Measurements from ENCODE around the gene ROBO1.
A peak's percentile ranks its signal among the peaks of the same experiment; 100 is the strongest.

The ROBO1 gene

DNA sequence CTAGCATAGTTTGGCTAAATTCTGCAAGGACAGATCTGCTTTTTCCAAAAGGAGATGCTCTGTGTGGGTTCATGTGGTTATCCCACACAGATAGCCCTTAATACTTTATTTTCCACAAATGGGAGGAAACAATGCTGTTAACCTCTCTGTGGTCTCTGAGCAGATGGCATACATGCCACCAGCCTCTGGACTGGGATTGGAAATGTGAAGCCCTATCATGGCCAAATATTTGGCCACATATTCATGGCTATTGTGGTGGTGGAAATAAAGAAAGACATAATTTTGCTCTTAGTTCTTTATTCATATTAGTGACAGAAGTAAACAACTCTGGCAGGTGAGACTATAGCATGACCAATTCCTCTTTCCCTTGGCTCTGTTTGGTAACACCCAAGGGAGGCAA lies 726.2 kb downstream of the ROBO1 start:
- no peak for DNase-seq

- DNase-seq: no peak
Observed at GRCh38 chr3:79040701-79041100, 727.1 kb downstream of the ROBO1 start.

DNA sequence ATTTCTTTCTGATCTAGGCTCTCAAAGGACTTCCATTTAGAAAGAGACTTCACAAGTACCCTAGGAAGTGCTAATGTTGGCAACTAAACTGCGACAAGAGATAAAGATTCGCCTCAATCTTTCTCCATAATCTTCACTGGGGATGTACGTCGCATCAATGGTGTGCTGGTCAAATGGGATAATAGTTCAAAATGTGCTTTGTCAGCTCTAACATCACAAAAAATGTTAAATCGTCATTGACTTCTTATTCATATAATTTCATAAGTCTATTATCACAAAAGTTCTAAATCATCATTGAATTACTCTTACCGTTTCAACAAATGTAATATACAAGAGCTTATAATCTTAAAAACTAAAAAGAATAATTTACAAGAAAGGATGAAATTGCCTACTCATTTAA lies 727.7 kb downstream of the ROBO1 start:
- DNase-seq: no peak

DNA sequence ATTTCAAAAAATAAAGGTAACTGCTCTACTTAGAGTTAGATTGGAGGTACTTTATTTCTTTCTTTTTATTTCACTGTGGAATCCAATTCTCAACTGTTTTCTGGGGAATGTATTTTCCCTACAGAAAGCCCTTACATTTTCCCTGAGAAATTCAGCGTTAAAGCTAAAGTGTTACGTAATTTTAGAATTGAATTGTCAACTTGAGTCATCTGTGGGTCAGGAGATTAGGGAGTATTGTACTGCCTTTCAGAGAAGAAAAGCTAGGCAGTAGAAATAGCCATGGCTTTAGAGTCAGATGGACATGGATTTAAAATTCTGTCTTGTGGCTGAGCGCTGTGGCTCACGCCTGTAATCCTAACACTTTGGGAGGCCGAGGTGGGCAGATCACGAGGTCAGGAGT lies 728.6 kb downstream of the ROBO1 start:
- no peak for DNase-seq

DNA sequence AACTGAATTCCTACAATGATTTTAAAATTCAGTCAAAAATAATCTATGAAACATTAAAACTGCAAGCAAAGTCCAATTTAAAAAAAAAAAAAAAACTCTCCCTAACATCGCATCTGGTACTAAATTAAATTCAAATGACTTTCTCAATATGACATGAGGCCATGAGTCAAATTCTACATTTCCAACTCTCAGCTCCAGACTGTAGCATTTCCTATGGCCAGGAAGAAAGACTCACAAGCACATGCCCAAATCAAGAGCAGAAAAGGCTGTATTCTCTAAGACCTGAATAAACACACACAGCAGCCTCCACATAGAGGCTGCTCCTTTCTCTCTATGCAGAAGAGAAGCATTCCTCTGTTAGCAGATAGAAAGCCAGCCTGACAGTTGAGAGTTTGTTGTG lies 729.2 kb downstream of the ROBO1 start:
- DNase-seq: no peak

DNA sequence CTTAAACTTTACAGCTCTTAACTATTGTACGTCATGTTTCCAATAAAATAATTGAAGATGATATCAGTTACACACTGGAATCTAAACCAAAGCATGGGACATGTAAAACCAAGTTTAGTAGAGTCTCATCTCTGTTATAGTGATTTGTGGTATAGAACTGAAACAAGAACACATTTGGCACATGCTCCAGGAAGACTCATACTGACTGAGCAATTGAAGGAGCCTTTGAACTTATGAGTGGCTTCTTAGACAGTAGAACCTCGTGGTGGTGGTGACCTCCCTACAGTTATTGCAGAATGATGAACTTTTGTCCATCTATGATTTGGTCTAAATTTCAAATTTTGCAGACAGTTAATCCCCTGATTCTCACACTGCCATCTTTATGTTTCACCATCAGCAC lies 729.7 kb downstream of the ROBO1 start:
- DNase-seq: no peak

GRCh38 chr3:79032686-79033318 lies 735.0 kb downstream of the ROBO1 start:
- DNase-seq: peak; percentile 19 to 53 (median 46)

- no peak for DNase-seq
Observed at GRCh38 chr3:79030157-79030556, 737.6 kb downstream of the ROBO1 start.

DNA sequence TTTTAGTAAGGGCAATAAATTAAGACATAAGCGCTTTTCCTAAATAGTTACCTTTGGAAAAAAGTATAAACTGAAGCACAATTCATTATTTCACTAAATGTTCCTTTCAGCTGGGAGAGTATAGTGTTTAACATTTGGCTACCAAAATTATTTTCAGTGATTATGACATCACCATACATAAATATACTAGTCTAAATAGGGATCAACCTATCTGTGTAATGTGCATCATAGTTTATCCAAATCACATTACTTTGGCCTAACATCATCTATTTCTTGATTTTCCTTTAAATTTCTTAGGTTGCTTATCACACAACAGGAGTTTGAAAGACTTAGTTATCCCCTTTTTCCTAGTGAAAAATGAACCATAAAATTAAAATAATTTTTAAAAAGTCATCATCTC lies 738.9 kb downstream of the ROBO1 start:
- no peak for DNase-seq

- no peak for DNase-seq
Observed at GRCh38 chr3:79027593-79027992, 740.2 kb downstream of the ROBO1 start.

DNA sequence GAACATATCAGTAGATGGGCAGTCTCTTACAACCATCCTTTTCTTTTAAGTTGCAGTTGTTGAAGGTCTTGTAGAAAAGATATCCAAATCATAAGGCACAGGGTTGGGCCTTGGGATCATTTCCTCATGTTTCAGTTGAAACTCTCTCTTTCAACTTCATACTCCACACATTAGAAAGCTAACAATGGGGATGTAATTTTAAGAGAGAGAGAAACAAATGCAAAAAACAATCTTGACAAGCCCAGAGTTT lies 747.9 kb downstream of the ROBO1 start:
- no peak for DNase-seq

- peak in 2 of 4 experiments; percentile 5 to 19 for DNase-seq
Observed at GRCh38 chr3:79019137-79019923, 748.5 kb downstream of the ROBO1 start.

- peak in 3 of 4 experiments; percentile 2 to 5 (median 4) for DNase-seq
Observed at GRCh38 chr3:79018671-79019136, 749.1 kb downstream of the ROBO1 start.

GRCh38 chr3:79018265-79018664 lies 749.5 kb downstream of the ROBO1 start:
- DNase-seq: no peak

- no peak for DNase-seq
Observed at GRCh38 chr3:79016587-79017376, 751.0 kb downstream of the ROBO1 start.

DNA sequence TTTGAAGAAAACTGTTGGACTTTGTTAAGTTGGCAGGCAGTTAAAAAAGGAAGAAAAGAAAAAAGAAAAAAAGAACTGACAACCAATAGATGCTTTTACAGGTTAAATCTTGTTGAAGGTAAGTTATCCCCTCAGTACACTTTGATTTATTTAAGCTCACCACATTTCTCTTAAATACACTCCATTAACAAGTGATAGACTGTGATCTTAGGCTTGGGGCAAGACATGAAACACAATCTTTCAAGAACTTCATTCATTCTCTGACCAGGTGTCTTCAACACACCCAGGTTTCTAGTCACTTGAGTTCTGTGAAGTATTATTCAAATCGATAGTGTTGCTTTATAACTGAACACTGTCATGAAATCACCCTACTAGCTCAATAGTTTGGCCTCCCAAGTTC lies 751.9 kb downstream of the ROBO1 start:
- DNase-seq: no peak

- no peak for DNase-seq
Observed at GRCh38 chr3:79012946-79013362, 754.8 kb downstream of the ROBO1 start.

GRCh38 chr3:79012530-79012913 lies 755.3 kb downstream of the ROBO1 start:
- no peak for DNase-seq

- DNase-seq: no peak
Observed at GRCh38 chr3:79011821-79012529, 755.8 kb downstream of the ROBO1 start.

DNA sequence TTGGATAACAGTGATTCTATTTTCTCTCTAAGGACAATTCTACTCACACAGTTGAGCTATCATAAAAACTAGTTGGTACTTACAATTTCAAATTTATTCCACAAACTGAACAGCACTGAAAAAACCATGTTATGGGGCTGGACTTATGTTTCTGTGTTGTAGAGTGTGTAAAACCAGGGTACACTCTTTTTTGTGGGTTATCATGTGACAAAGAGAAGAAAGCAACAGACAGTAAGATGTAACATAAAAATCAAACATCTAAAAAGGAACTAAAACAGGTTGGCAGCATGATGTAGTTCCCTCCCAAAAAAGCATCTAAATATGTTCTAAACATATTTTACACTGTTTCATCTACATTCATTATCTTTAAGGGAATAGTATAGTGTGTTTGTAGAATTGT lies 757.9 kb downstream of the ROBO1 start:
- DNase-seq: no peak

DNA sequence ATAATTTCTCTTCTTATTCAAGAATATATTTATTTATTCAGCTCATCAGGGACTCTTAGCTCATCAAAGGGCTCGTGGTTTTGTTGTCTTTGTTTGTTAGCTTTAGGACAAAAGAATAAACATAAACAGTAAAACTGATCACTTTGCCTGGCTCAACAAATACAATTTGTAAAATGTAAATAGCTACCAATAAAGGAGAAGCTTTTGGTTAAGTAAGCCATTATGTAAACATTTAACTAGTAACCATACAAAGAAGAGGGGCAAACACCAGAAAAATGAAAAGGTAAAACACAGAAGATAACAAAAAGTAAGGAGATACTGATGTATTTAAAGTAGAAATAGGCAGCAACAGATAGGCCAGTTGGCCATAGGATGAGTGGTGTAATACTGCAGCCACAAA lies 761.7 kb downstream of the ROBO1 start:
- no peak for DNase-seq

DNA sequence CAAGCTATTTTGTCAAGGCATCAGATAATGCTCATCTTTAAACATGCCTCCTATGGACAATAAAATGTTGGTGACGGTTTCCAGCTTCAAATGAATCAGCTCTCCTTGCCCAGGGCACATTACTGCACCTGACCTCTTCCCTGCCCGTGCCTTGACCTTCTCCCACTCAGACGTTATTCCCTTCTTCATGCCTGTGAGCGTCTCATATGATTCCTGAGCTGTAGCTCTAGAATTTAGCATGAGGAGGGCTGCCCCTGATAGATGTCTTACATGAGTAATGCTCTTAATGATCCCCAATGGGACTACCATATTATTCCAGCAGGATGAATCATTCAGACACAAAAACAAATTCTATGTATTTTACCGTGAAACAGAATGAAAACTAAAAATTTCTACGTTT lies 762.7 kb downstream of the ROBO1 start:
- no peak for DNase-seq

DNA sequence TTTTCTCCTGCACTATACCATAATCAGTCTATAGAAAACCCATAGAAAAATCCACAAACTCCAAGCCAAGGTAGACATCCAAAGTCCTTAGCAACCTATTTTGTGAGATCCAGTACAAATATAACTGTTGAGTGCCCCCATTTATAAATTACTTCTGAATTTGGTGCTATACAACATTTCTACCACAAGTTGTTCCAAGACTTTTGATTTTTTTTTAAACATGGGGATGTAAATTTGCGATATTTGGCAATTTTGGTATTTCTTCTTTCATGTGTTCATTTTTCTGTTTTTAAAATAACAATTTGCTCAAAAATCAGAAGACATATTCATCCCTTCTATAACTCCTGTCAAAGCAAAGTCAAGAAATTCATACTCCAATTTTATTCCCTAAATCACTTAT lies 763.8 kb downstream of the ROBO1 start:
- DNase-seq: no peak
